Memory B cell (primary cell): Measurements from ENCODE around the gene TENT4A.
A peak's percentile ranks its signal among the peaks of the same experiment; 100 is the strongest.

ENCODE experiments used
- ATAC-seq: fragments of 150-1000 bp; cut with Tn5 transposase; 2 replicates; pipeline ENCODE4 v1.10.0; 2021; ENCODE audit warnings: low read depth, mild to moderate bottlenecking, moderate library complexity
- DNase-seq, 2 donors: peaks; one replicate each; pipeline ENCODE4 v3.0.0; 2022; ENCODE audit warnings: low spot score in 2 of 2
- H3K27ac Mint-ChIP-seq: one replicate; pipeline ENCODE4 v1.8.0; 2022; ENCODE audit warnings: mild to moderate bottlenecking, moderate library complexity, mixed read lengths
- H3K27me3 Mint-ChIP-seq: one replicate; pipeline ENCODE4 v1.8.0; 2022; ENCODE audit warnings: mixed read lengths
- H3K36me3 Mint-ChIP-seq: one replicate; pipeline ENCODE4 v1.8.0; 2022; ENCODE audit warnings: mild to moderate bottlenecking, mixed read lengths
- H3K4me1 Mint-ChIP-seq: one replicate; pipeline ENCODE4 v1.8.0; 2022; ENCODE audit warnings: mixed read lengths
- H3K4me3 Mint-ChIP-seq: one replicate; pipeline ENCODE4 v1.8.0; 2022; ENCODE audit warnings: mild to moderate bottlenecking, moderate library complexity, mixed read lengths
- H3K9me3 Mint-ChIP-seq: one replicate; pipeline ENCODE4 v1.8.0; 2022; ENCODE audit warnings: mixed read lengths

TENT4A gene

DNA sequence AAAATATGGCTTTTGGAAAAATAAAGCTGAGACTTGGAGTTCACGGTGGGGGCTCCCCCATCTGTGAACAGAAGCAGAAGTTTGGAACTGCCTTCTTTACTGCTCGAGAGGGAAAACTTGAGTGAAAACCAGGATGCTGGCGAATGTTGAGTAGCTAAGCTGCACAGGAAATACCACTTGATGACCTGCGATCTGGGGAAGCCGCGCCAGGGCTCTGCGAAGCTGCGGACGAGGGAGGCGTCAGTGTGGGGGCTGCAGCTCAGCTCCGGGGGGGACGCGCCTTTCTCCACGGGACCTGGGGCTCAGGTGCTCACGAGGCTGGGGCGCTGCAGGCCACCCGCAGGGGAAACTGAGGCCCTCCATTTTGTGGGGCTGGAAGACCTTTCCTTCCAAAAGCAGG is 62.3 kb downstream of the TENT4A start:
- Mint-ChIP-seq H3K27ac (no peak overlapping the region), H3K4me3 (no peak overlapping the region), H3K9me3 (no peaks in the 10 kb centered on the region), H3K27me3 (peaks cover 13% of the 10 kb centered on the region), H3K4me1 (peaks cover 3% of the 10 kb centered on the region), H3K36me3 (no peaks in the 10 kb centered on the region)
- DNase-seq, result no peak
- no peak for ATAC-seq

DNA sequence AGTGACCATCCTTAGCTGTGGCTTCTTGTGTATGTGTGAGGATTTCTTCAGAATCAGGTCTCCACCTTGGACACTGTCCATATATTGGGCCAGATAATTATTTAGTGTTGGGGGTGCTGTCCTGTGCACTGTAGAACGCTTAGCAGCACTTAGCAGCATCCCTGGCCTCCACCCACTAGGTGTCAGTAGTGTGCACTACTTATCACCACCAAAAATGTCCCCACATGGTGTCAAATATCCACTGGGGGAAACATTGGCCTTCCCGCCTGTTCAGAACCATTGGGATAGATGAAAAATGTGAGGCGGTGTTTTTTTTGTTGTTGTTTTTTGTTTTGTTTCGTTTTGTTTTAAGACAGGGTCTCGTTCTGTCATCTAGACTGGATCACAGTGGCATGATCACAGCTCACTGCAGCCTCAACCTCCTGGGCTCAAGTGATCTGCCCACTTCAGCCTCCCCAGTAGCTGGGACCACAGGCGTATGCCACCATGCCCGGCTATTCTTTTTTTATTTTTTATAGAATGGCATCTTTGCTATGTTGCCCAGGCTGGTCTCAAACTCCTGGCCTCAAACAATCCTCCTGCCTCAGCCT is 67.7 kb downstream of the TENT4A start:
- DNase-seq, result no peak
- Mint-ChIP-seq H3K36me3 (no peaks in the 10 kb centered on the region), H3K4me1 (peaks cover 4% of the 10 kb centered on the region), H3K4me3 (no peak overlapping the region), H3K27me3 (peaks cover 16% of the 10 kb centered on the region), H3K9me3 (no peaks in the 10 kb centered on the region), H3K27ac (no peak overlapping the region)
- no peak for ATAC-seq

DNA sequence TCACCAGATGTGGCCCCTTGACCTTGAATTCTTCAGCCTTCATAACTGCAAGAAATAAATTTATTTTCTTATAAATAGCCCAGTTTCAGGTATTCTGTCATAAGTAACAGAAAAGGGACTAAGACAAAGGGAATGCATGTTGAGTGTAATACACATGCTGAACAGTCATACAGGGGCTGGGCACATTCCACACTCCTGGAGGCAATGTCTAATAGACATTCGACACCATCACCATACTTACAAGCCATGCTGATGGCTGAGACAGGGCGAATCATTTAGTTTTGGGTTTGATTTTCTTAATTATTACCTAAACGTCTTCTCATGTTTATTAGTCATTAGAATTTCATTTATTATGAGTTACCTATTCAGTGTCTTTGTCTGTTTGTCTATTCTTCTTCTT is 68.5 kb downstream of the TENT4A start:
- ATAC-seq, result no peak
- no peak overlapping the region for H3K4me3 Mint-ChIP-seq
- no peak for DNase-seq
- peaks cover 4% of the 10 kb centered on the region for H3K4me1 Mint-ChIP-seq
- H3K9me3 Mint-ChIP-seq, result no peaks in the 10 kb centered on the region
- H3K27ac Mint-ChIP-seq, result no peak overlapping the region
- peaks cover 12% of the 10 kb centered on the region for H3K27me3 Mint-ChIP-seq
- H3K36me3 Mint-ChIP-seq, result no peaks in the 10 kb centered on the region

DNA sequence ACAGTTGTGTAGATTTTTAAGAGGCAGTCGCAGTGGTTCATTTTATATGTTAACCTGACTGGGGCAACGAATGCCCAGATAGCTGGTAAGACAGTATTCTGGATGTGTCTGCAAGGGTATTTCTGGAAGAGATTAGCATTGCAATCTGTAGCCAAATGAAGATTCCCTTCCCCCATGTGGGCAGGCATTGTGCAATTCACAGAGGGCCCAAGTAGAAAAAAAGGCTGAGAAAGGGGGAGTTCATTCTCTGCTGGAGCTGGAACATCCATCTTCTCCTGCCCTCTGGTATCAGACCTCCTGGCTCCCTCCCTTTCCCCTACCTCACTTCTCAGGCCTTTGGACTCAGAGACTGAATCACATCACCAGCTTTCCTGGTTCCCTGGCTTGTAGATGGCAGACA is 70.6 kb downstream of the TENT4A start:
- Mint-ChIP-seq H3K4me3 (no peak overlapping the region), H3K27ac (no peak overlapping the region), H3K4me1 (peaks cover 4% of the 10 kb centered on the region), H3K9me3 (no peaks in the 10 kb centered on the region), H3K36me3 (no peaks in the 10 kb centered on the region), H3K27me3 (peaks cover 10% of the 10 kb centered on the region)
- no peak for DNase-seq
- no peak for ATAC-seq

DNA sequence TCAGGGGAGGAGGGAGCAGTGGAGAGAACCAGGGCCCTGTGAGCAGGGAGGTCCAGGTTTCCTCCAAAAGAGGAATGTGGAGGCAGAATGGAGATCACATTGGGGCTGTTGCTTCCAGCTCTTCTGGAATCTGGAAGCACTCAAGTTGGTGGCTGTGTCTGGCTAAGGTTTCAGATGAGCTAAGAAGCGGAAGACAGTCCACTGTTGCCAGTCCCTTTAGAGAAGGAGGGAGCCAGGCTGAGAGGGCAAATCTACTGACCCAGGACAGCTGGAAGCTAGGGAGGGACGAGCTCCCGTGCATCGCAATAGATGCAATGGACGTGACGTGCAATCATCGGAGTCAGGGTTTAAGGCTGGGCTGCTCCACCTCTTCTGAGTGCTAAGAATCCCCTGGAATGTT is 71.2 kb downstream of the TENT4A start:
- H3K27ac Mint-ChIP-seq, result no peak overlapping the region
- no peaks in the 10 kb centered on the region for H3K36me3 Mint-ChIP-seq
- ATAC-seq, result no peak
- H3K4me1 Mint-ChIP-seq, result peaks cover 4% of the 10 kb centered on the region
- no peak for DNase-seq
- no peak overlapping the region for H3K4me3 Mint-ChIP-seq
- no peaks in the 10 kb centered on the region for H3K9me3 Mint-ChIP-seq
- H3K27me3 Mint-ChIP-seq, result peaks cover 10% of the 10 kb centered on the region

DNA sequence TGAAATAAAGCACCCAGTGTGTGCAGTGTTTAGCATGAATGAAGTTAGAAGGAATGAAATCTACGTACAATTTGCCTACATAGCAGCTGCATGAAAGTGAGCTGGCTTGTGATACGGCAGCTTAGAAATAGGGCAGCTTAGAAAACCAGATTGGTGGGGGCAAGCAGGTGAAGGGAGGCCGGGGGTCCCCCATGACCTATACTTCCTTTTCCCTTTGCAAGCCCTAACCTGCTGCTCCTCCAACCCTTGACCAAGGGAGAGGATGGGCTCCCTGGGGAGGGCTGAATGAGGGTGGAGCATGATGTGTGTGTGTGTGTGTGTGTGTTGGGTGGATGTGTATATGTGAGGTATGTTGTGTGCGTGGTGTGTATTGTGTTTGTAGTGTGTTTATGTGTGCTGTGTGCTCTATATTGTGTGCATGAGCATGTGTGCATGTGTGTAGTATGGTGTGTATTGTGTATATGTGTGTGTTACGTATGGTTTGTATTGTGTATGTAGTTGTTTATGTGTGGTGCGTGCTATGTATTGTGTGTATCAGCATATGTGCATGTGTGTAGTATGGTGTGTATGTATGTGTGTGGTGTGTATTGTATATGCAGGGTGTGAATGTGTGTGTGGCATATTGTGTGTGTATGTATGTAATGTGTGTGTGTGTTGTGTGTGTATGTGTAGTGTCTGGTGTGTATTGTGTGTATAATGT is 72.1 kb downstream of the TENT4A start:
- H3K27me3 Mint-ChIP-seq, result peaks cover 13% of the 10 kb centered on the region

DNA sequence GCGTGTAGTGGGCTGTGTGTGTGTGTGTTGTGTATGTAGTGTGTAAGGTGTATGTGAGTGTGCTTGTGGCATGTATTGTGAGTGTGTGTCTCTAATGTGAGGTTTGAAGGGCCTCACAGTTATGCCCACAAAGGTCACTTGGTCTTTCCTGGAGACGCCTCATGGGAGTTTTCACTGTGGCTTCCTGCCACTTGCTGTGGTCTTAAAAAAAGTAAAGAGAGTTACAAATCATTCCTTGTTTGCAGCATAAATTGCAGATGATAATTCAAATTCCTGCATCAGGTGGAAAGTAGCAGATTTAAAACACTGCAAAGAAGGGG is 72.6 kb downstream of the TENT4A start:
- H3K27ac Mint-ChIP-seq, result no peak overlapping the region
- H3K4me3 Mint-ChIP-seq, result no peak overlapping the region

More for the DNA sequence above, 72.1 kb downstream of the TENT4A start:
- H3K36me3 Mint-ChIP-seq, result no peaks in the 10 kb centered on the region
- ATAC-seq (no peak), DNase-seq (no peak)
- no peak overlapping the region for H3K4me3 Mint-ChIP-seq
- no peaks in the 10 kb centered on the region for H3K9me3 Mint-ChIP-seq
- peaks cover 4% of the 10 kb centered on the region for H3K4me1 Mint-ChIP-seq
- no peak overlapping the region for H3K27ac Mint-ChIP-seq

DNA sequence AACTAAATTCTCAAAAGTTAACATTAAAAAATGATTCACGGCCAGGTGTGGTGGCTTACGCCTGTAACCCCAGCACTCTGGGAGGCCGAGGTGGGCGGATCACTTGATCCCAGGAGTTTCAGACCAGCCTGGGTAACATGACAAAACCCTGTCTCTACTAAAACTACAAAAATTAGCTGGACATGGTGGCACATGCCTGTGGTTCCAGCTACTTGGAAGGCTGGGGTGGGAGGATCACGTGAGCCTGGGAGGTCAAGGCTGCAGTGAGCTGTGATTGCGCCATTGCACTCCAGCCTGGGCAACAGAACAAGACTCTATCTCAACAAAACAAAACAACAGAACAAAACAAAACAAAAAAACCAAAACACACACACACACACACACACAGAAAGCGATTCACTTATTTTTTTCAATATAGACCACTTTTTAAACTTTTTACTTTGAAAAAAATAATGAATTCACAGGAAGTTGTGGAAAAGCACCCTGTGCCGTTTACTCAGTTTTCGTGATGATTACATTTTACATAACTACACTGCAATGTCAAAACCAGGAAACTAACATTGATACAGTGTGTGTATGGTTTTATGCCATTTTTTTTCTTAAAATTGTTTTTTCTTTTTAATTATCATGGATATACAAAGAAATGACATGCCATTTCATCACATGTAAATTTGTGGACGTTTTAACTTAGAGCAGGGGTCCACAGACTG is 73.7 kb downstream of the TENT4A start:
- H3K36me3 Mint-ChIP-seq, result no peaks in the 10 kb centered on the region
- peaks cover 7% of the 10 kb centered on the region for H3K4me1 Mint-ChIP-seq
- H3K27ac Mint-ChIP-seq, result no peak overlapping the region
- no peak for ATAC-seq
- H3K4me3 Mint-ChIP-seq, result no peak overlapping the region
- no peaks in the 10 kb centered on the region for H3K9me3 Mint-ChIP-seq
- peaks cover 22% of the 10 kb centered on the region for H3K27me3 Mint-ChIP-seq
- DNase-seq, result no peak

More for the DNA sequence above, 72.6 kb downstream of the TENT4A start:
- H3K36me3 Mint-ChIP-seq, result no peaks in the 10 kb centered on the region
- no peak for ATAC-seq
- peaks cover 15% of the 10 kb centered on the region for H3K27me3 Mint-ChIP-seq
- no peaks in the 10 kb centered on the region for H3K9me3 Mint-ChIP-seq
- no peak for DNase-seq
- peaks cover 4% of the 10 kb centered on the region for H3K4me1 Mint-ChIP-seq

DNA sequence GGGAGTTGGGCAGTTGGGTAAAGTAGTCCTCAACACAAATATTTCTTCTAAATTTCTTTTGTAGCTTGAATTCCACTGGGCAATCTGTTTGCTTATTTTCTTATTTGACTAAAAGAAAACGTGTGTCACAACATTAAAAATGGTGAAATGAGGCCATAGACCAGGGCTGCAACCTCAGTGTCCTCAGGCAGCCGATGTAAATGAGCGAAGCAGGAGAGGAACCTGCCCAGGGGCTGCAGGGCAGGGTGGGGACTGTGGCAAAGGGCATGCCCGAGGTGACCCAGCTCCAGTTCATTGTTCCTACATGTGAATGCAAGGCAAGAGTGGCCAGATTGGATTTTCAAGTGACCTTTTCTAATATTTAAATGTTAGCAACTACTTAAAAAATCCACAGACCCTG is 74.7 kb downstream of the TENT4A start:
- H3K4me3 Mint-ChIP-seq, result no peak overlapping the region
- H3K9me3 Mint-ChIP-seq, result no peaks in the 10 kb centered on the region
- no peak for DNase-seq
- H3K27me3 Mint-ChIP-seq, result peaks cover 23% of the 10 kb centered on the region
- no peaks in the 10 kb centered on the region for H3K36me3 Mint-ChIP-seq
- H3K27ac Mint-ChIP-seq, result no peak overlapping the region
- peaks cover 7% of the 10 kb centered on the region for H3K4me1 Mint-ChIP-seq
- ATAC-seq, result no peak

DNA sequence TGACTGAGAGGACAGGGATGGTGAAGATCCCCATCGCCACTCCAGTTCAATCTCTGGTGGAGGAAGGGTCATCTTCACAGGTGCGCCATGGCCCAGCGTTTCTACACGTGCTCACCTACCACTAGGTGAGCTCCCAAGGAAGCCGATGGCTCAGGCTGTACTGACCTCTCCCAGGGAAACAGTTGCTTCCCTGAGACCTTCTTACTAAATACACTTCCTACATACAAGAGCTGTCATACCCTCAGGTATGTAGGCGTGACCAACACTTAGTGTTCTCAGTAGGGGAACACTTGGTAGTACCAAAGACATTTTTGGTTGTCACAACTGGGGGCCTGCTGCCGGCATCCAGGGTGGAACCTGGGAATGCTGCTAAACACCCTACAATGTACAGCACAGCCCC is 75.2 kb downstream of the TENT4A start:
- Mint-ChIP-seq H3K9me3 (no peaks in the 10 kb centered on the region), H3K36me3 (no peaks in the 10 kb centered on the region), H3K27me3 (peaks cover 26% of the 10 kb centered on the region), H3K27ac (no peak overlapping the region), H3K4me3 (no peak overlapping the region), H3K4me1 (peaks cover 7% of the 10 kb centered on the region)
- no peak for DNase-seq
- ATAC-seq, result no peak

DNA sequence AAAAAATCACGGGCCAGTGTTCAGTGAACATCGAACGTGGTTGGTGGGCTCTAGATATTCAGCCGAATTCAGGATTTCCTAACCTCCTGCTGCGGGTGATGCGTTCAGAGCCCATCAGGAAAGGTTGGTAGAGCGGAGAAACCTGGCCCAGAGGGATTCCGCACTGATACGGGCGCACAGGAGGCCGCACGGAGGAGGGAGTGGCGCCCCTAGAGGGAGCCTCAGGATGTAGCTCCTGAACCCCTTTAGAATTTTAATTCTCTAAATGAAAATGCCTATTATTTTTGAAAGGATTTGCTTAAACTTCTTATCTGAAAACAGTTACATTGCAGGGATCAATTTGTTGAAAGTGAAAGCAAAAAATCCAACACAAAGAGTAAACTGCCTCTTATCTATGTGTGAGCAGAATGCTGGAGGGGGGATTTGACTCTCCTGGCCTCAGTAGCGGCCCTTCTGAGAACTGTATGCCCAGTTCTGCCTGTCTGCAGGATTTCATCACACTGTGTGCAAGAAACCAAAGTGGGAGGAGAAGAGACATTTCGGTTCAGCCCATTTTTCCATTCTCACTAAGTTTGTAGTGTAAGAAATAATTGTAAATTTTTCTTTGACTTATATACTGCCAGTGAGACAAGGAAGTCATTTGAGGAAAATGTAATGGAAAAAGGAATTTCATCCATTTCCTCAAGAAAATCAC is 75.9 kb downstream of the TENT4A start:
- peaks cover 7% of the 10 kb centered on the region for H3K4me1 Mint-ChIP-seq
- H3K9me3 Mint-ChIP-seq, result no peaks in the 10 kb centered on the region
- no peak overlapping the region for H3K27ac Mint-ChIP-seq
- no peak overlapping the region for H3K4me3 Mint-ChIP-seq
- peaks cover 26% of the 10 kb centered on the region for H3K27me3 Mint-ChIP-seq
- no peaks in the 10 kb centered on the region for H3K36me3 Mint-ChIP-seq
- ATAC-seq, result no peak
- no peak for DNase-seq

DNA sequence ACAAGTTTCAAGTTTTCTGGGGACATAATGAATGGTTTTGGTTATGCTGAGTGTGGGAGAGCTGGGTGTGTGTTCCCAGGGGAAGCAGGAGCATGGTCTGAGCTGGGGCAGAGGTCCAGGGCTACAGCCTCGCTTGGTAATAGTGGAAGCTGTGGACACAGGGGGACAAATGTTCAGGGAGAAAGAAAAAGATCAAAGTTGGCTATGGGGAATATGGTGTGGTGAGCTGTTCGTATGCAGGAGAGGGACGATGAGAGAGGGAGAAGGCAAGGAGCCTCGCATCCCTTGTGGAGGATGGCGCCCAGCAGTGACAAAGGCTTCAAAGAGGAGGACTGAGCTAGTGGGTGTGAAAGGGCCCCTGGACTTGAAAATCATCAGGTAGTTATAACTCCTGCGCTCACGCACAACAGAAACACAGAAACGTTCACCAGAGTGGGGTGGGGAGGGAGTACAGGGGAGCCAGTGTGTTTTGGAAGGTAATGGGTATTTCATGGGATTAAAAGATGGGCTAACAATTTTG is 77.2 kb downstream of the TENT4A start:
- no peak overlapping the region for H3K27ac Mint-ChIP-seq
- no peaks in the 10 kb centered on the region for H3K9me3 Mint-ChIP-seq
- H3K4me3 Mint-ChIP-seq, result no peak overlapping the region
- ATAC-seq, result no peak
- H3K27me3 Mint-ChIP-seq, result peaks cover 21% of the 10 kb centered on the region
- DNase-seq, result no peak
- H3K4me1 Mint-ChIP-seq, result peaks cover 7% of the 10 kb centered on the region
- no peaks in the 10 kb centered on the region for H3K36me3 Mint-ChIP-seq

DNA sequence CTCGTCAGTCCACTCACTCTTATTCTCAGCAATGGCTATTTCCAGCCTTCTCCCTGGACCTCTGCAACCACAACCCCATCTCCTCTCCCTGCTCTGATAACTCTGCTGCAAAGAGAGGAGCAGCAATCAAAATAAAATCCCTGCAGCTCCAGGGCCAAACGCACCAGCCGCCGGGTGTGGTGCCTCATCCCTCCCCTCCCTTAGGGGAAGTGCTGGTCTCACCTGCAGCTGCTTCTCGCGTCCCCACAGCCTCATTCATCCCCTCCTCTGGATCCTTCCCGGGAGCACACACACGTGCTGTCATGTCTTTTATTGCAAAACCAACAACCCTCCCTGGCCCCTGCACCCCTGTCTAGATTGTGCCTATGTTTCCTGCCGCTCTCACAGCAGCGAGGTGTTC is 77.8 kb downstream of the TENT4A start:
- no peak for DNase-seq
- Mint-ChIP-seq H3K36me3 (no peaks in the 10 kb centered on the region), H3K9me3 (no peaks in the 10 kb centered on the region), H3K27ac (peak overlapping the region; percentile 8), H3K4me3 (no peak overlapping the region), H3K27me3 (peaks cover 18% of the 10 kb centered on the region), H3K4me1 (peaks cover 3% of the 10 kb centered on the region)
- ATAC-seq, result no peak

DNA sequence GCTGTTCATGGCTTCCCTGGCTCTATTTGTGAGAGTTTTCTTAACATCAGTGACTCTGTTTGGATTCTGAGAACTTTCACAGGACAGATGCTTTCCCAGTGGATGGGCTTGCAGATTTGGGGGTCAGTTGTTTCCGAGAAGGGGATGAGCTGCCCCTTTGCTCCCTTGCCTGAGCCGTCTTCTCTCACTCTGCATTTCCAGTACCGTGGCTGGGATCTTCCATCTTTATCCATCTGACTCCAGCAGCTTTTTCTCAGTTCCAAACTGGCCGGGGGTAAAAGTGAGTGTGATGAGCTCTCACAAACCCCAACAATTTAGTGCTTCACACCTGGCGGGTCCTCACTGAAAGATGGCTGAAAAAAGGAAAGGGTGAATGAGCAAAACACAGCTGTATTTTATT is 79.1 kb downstream of the TENT4A start:
- peaks cover 6% of the 10 kb centered on the region for H3K4me1 Mint-ChIP-seq
- H3K9me3 Mint-ChIP-seq, result no peaks in the 10 kb centered on the region
- no peak overlapping the region for H3K27ac Mint-ChIP-seq
- ATAC-seq (no peak), DNase-seq (no peak)
- H3K4me3 Mint-ChIP-seq, result no peak overlapping the region
- peaks cover 23% of the 10 kb centered on the region for H3K27me3 Mint-ChIP-seq
- H3K36me3 Mint-ChIP-seq, result no peaks in the 10 kb centered on the region
